ENCODE data around the gene WT1. TPM values are rescaled to one million over a fixed set of nuclear protein-coding genes. Genes with fewer than 3 reads are reported as not detected.

Gene WT1
- total RNA-seq, 1 experiment from 2014 or later = not detected

GRCh38 chr11:32437495-32438345, 2.4 kb upstream of the WT1 start:
- TF ChIP-seq USF2 (CRISPR knock-in tag; IDR thresholded peaks at IDR 0.05) (peak; percentile 29; the same call in 1 of the 2 replicates), SMAD3 (CRISPR knock-in tag; IDR thresholded peaks at IDR 0.05; ENCODE audit: borderline replicate concordance) (no peak), CREB1 (CRISPR knock-in tag; IDR thresholded peaks at IDR 0.05) (no peak), SP1 (CRISPR knock-in tag; conservative IDR thresholded peaks at IDR 0.05) (no peak), MAX (CRISPR knock-in tag; IDR thresholded peaks at IDR 0.05) (no peak; the same call in 1 of the 2 replicates), FOXP1 (CRISPR knock-in tag; IDR thresholded peaks at IDR 0.05; ENCODE audit: borderline replicate concordance) (no peak), AR (CRISPR knock-in tag; IDR thresholded peaks at IDR 0.05) (no peak), NR3C1 (CRISPR knock-in tag; conservative IDR thresholded peaks at IDR 0.05; ENCODE audit: low read depth) (no peak), PRRX2 (CRISPR knock-in tag; IDR thresholded peaks at IDR 0.05) (no peak), NR1H2 (CRISPR knock-in tag; IDR thresholded peaks at IDR 0.05) (no peak), FOXK1 (CRISPR knock-in tag; IDR thresholded peaks at IDR 0.05) (no peak), ZSCAN18 (CRISPR knock-in tag; IDR thresholded peaks at IDR 0.05) (no peak), ATF2 (CRISPR knock-in tag; IDR thresholded peaks at IDR 0.05; ENCODE audit: borderline replicate concordance, low read depth) (no peak), PRDM15 (CRISPR knock-in tag; IDR thresholded peaks at IDR 0.05) (no peak), ARID4B (CRISPR knock-in tag; IDR thresholded peaks at IDR 0.05; ENCODE audit: borderline replicate concordance) (peak; percentile 33; the same call in 1 of the 2 replicates), ZNF423 (CRISPR knock-in tag; IDR thresholded peaks at IDR 0.05) (peak; percentile 45; the same call in 1 of the 2 replicates), ATF1 (CRISPR knock-in tag; IDR thresholded peaks at IDR 0.05) (no peak), TEAD1 (CRISPR knock-in tag; IDR thresholded peaks at IDR 0.05) (peak; percentile 46; the same call in 1 of the 2 replicates), ZNF138 (CRISPR knock-in tag; conservative IDR thresholded peaks at IDR 0.05) (0 out of 2 replicates have a peak, but pooled peaks have one; percentile 36), ZNF219 (CRISPR knock-in tag; IDR thresholded peaks at IDR 0.05; ENCODE audit: borderline replicate concordance) (peak; percentile 54; the same call in 1 of the 2 replicates)
- CTCF ChIA-PET = interaction anchor here (0.8 to 2.1 kb wide), 5 partner anchors 10 to 104 kb away, joined by 4 to 14 read pairs (median 4); no protein-coding TSS in a partner anchor
- Mint-ChIP-seq H3K9me3 (no peaks in the 10 kb centered on the region), H3K36me3 (no peaks in the 10 kb centered on the region), H3K27me3 (ENCODE audit: low read depth) (peaks cover 99% of the 10 kb centered on the region), H3K4me1 (peaks cover 60% of the 10 kb centered on the region), H3K4me3 (peak overlapping the region; percentile 69), H3K27ac (no peak overlapping the region)
- DNase-seq (ENCODE audit: low spot score) (peak; percentile 53), ATAC-seq (peak; percentile 11)
- POLR2A ChIA-PET = interaction anchor here (1.0 kb wide), 1 partner anchor 16 kb away, joined by 3 read pairs; no protein-coding TSS in a partner anchor
